ENCODE data around the gene MS4A6A. TPM values are rescaled to one million over a fixed set of nuclear protein-coding genes. Genes with fewer than 3 reads are reported as not detected.
"Not testable (repeated sequence)": the region's sequence is repeated elsewhere in the genome, so short reads cannot be mapped to it uniquely, and the experiment has no call there.

MS4A6A gene
- total RNA-seq, 5 donors from 2014 or later (not counting 1 experiment from before 2014, with no cell fraction given), result 0.32 to 1.5 (median 0.99) TPM

GRCh38 chr11:60211206-60211605 lies 28.3 kb upstream of the MS4A6A start:
- no peaks in the 10 kb centered on the region for H3K36me3 Mint-ChIP-seq
- ChIA-PET POLR2A (no interaction called here), CTCF (no interaction called here)
- H3K27me3 Mint-ChIP-seq, result peaks cover 14 to 15% of the 10 kb centered on the region in 2 donors
- Histone ChIP-seq H3K9me3 (no peaks in the 10 kb centered on the region), H3K27ac (ENCODE audit: low read length) (no peak overlapping the region), H3K36me3 (ENCODE audit: control insufficient read depth in 2 of 2, extremely low read depth in 1 of 2, insufficient read depth in 1 of 2, low read length in 1 of 2) (no peaks in the 10 kb centered on the region), H3K27me3 (replicated peaks in 1 of 2; ENCODE audit: control insufficient read depth in 2 of 2, extremely low read depth in 1 of 2, insufficient read depth in 2 of 2, low read length in 1 of 2) (peaks cover 0 to 4% of the 10 kb centered on the region in 2 experiments), H3K4me3 (ENCODE audit: control insufficient read depth in 1 of 2, extremely low read depth in 1 of 2, low read length in 1 of 2) (no peak overlapping the region), H3K4me1 (ENCODE audit: control insufficient read depth in 1 of 2, extremely low read depth in 1 of 2, insufficient read depth in 2 of 2, low read length in 2 of 2) (no peaks in the 10 kb centered on the region)
- WGBS (ENCODE audit: insufficient coverage), result 100% methylated on average over 4 of the region's 4 CpGs
- DNase-seq (no peak), ATAC-seq (replicated peaks in 1 of 4) (no peak)
- no peak overlapping the region for H3K27ac Mint-ChIP-seq
- no peaks in the 10 kb centered on the region for H3K4me1 Mint-ChIP-seq
- no peaks in the 10 kb centered on the region for H3K9me3 Mint-ChIP-seq
- no peak overlapping the region for H3K4me3 Mint-ChIP-seq

- no peak for DNase-seq
- no peaks in the 10 kb centered on the region for H3K9me3 Mint-ChIP-seq
- no peak overlapping the region for H3K27ac Mint-ChIP-seq
- CTCF ChIA-PET, result no interaction called here
- no peaks in the 10 kb centered on the region for H3K36me3 Mint-ChIP-seq
- Histone ChIP-seq H3K36me3 (ENCODE audit: control insufficient read depth in 2 of 2, extremely low read depth in 1 of 2, insufficient read depth in 1 of 2, low read length in 1 of 2) (no peaks in the 10 kb centered on the region), H3K27me3 (replicated peaks in 1 of 2; ENCODE audit: control insufficient read depth in 2 of 2, extremely low read depth in 1 of 2, insufficient read depth in 2 of 2, low read length in 1 of 2) (peaks cover 0 to 4% of the 10 kb centered on the region in 2 experiments), H3K27ac (ENCODE audit: low read length) (no peak overlapping the region), H3K4me3 (ENCODE audit: control insufficient read depth in 1 of 2, extremely low read depth in 1 of 2, low read length in 1 of 2) (no peak overlapping the region), H3K4me1 (ENCODE audit: control insufficient read depth in 1 of 2, extremely low read depth in 1 of 2, insufficient read depth in 2 of 2, low read length in 2 of 2) (no peaks in the 10 kb centered on the region), H3K9me3 (no peaks in the 10 kb centered on the region)
- no peak for ATAC-seq (replicated peaks in 1 of 4)
- H3K27me3 Mint-ChIP-seq, result peaks cover 14 to 21% of the 10 kb centered on the region in 2 donors
- no peak overlapping the region for H3K4me3 Mint-ChIP-seq
- whole genome bisulfite sequencing (ENCODE audit: insufficient coverage), result no CpG with 5 or more reads among the region's 3 CpGs
- POLR2A ChIA-PET, result no interaction called here
- H3K4me1 Mint-ChIP-seq, result no peaks in the 10 kb centered on the region
Observed at GRCh38 chr11:60209977-60210376, 27.1 kb upstream of the MS4A6A start.

- peaks cover 0 to 3% of the 10 kb centered on the region in 2 experiments for H3K27me3 ChIP-seq (replicated peaks in 1 of 2; ENCODE audit: control insufficient read depth in 2 of 2, extremely low read depth in 1 of 2, insufficient read depth in 2 of 2, low read length in 1 of 2)
- peaks cover 10 to 17% of the 10 kb centered on the region in 2 donors for H3K27me3 Mint-ChIP-seq
- H3K36me3 ChIP-seq (ENCODE audit: control insufficient read depth in 2 of 2, extremely low read depth in 1 of 2, insufficient read depth in 1 of 2, low read length in 1 of 2), result no peaks in the 10 kb centered on the region
- H3K36me3 Mint-ChIP-seq, result no peaks in the 10 kb centered on the region
- H3K4me3 ChIP-seq (ENCODE audit: control insufficient read depth in 1 of 2, extremely low read depth in 1 of 2, low read length in 1 of 2), result no peak overlapping the region
- H3K27ac ChIP-seq (ENCODE audit: low read length), result no peak overlapping the region
- WGBS (ENCODE audit: insufficient coverage), result no CpG with 5 or more reads among the region's 1 CpG
- CTCF ChIA-PET, result no interaction called here
- no peak overlapping the region for H3K27ac Mint-ChIP-seq
- ATAC-seq (replicated peaks in 1 of 4) (no peak), DNase-seq (no peak)
- no peaks in the 10 kb centered on the region for H3K4me1 ChIP-seq (ENCODE audit: control insufficient read depth in 1 of 2, extremely low read depth in 1 of 2, insufficient read depth in 2 of 2, low read length in 2 of 2)
- H3K4me1 Mint-ChIP-seq, result no peaks in the 10 kb centered on the region
- H3K9me3 Mint-ChIP-seq, result no peaks in the 10 kb centered on the region
- no peak overlapping the region for H3K4me3 Mint-ChIP-seq
- POLR2A ChIA-PET, result no interaction called here
- H3K9me3 ChIP-seq, result no peaks in the 10 kb centered on the region
Observed at GRCh38 chr11:60208951-60209350, 26.1 kb upstream of the MS4A6A start.

DNA sequence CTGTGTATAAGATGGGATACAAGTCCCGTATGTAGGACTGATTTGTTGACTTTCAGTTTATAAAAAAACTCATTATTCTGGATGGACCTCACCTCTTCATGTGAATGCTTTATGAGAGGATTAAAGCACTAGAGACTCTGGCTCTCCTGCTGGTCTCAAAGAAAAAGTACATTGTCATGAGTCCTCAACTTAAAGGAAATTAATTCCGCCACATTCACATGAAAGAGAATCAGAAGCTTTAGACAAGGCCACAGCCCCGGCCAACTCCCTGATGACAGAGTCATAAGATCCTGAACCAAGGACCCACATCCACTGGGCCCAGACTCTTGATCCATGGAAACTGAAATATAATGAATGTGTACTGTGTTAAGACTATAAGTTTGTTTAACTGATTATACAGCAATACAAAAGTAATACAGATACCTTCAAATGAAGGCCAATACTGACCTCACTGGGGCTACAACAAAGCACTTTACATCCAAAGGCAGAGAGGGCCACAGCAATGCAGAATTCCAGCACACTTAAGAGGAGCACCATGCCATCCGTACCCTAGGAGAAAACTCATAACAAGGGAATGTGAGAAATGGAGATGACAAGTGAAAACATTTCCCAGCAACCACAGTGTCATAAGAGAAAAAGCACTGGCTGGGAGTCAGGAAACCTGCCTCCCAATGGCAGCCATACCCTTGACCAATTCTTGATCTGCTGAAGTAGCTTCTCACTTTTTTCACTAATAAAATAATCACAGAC lies 25.4 kb upstream of the MS4A6A start:
- H3K27ac Mint-ChIP-seq, result no peak overlapping the region
- Histone ChIP-seq H3K4me3 (ENCODE audit: control insufficient read depth in 1 of 2, extremely low read depth in 1 of 2, low read length in 1 of 2) (no peak overlapping the region), H3K27me3 (replicated peaks in 1 of 2; ENCODE audit: control insufficient read depth in 2 of 2, extremely low read depth in 1 of 2, insufficient read depth in 2 of 2, low read length in 1 of 2) (no peaks in the 10 kb centered on the region), H3K9me3 (no peaks in the 10 kb centered on the region), H3K4me1 (ENCODE audit: control insufficient read depth in 1 of 2, extremely low read depth in 1 of 2, insufficient read depth in 2 of 2, low read length in 2 of 2) (no peaks in the 10 kb centered on the region), H3K36me3 (ENCODE audit: control insufficient read depth in 2 of 2, extremely low read depth in 1 of 2, insufficient read depth in 1 of 2, low read length in 1 of 2) (no peaks in the 10 kb centered on the region), H3K27ac (ENCODE audit: low read length) (no peak overlapping the region)
- no peaks in the 10 kb centered on the region for H3K36me3 Mint-ChIP-seq
- H3K27me3 Mint-ChIP-seq, result peaks cover 10 to 17% of the 10 kb centered on the region in 2 donors
- ChIA-PET POLR2A (no interaction called here), CTCF (no interaction called here)
- H3K9me3 Mint-ChIP-seq, result no peaks in the 10 kb centered on the region
- no peak overlapping the region for H3K4me3 Mint-ChIP-seq
- DNase-seq (no peak), ATAC-seq (replicated peaks in 1 of 4) (no peak)
- WGBS (ENCODE audit: insufficient coverage), result no CpG with 5 or more reads among the region's 4 CpGs
- no peaks in the 10 kb centered on the region for H3K4me1 Mint-ChIP-seq

GRCh38 chr11:60206616-60207015 lies 23.7 kb upstream of the MS4A6A start:
- Mint-ChIP-seq H3K36me3 (no peaks in the 10 kb centered on the region), H3K4me3 (no peak overlapping the region), H3K27me3 (peaks cover 7 to 15% of the 10 kb centered on the region in 2 donors), H3K27ac (no peak overlapping the region), H3K9me3 (peaks cover 0 to 3% (median 3%) of the 10 kb centered on the region in 3 donors), H3K4me1 (no peaks in the 10 kb centered on the region)
- Histone ChIP-seq H3K27ac (ENCODE audit: low read length) (no peak overlapping the region), H3K9me3 (no peaks in the 10 kb centered on the region), H3K36me3 (ENCODE audit: control insufficient read depth in 2 of 2, extremely low read depth in 1 of 2, insufficient read depth in 1 of 2, low read length in 1 of 2) (no peaks in the 10 kb centered on the region), H3K27me3 (replicated peaks in 1 of 2; ENCODE audit: control insufficient read depth in 2 of 2, extremely low read depth in 1 of 2, insufficient read depth in 2 of 2, low read length in 1 of 2) (no peaks in the 10 kb centered on the region), H3K4me3 (ENCODE audit: control insufficient read depth in 1 of 2, extremely low read depth in 1 of 2, low read length in 1 of 2) (no peak overlapping the region), H3K4me1 (ENCODE audit: control insufficient read depth in 1 of 2, extremely low read depth in 1 of 2, insufficient read depth in 2 of 2, low read length in 2 of 2) (no peaks in the 10 kb centered on the region)
- CTCF ChIA-PET, result no interaction called here
- POLR2A ChIA-PET, result no interaction called here
- ATAC-seq (replicated peaks in 1 of 4) (no peak), DNase-seq (no peak)
- WGBS (ENCODE audit: insufficient coverage), result no CpG with 5 or more reads among the region's 1 CpG

- Histone ChIP-seq H3K9me3 (no peaks in the 10 kb centered on the region), H3K27me3 (replicated peaks in 1 of 2; ENCODE audit: control insufficient read depth in 2 of 2, extremely low read depth in 1 of 2, insufficient read depth in 2 of 2, low read length in 1 of 2) (no peaks in the 10 kb centered on the region), H3K36me3 (ENCODE audit: control insufficient read depth in 2 of 2, extremely low read depth in 1 of 2, insufficient read depth in 1 of 2, low read length in 1 of 2) (no peaks in the 10 kb centered on the region), H3K4me3 (ENCODE audit: control insufficient read depth in 1 of 2, extremely low read depth in 1 of 2, low read length in 1 of 2) (no peak overlapping the region), H3K27ac (ENCODE audit: low read length) (no peak overlapping the region), H3K4me1 (ENCODE audit: control insufficient read depth in 1 of 2, extremely low read depth in 1 of 2, insufficient read depth in 2 of 2, low read length in 2 of 2) (no peaks in the 10 kb centered on the region)
- Mint-ChIP-seq H3K9me3 (peaks cover 0 to 3% (median 3%) of the 10 kb centered on the region in 3 donors), H3K4me3 (no peak overlapping the region), H3K36me3 (no peaks in the 10 kb centered on the region), H3K27me3 (peaks cover 6 to 11% of the 10 kb centered on the region in 2 donors), H3K4me1 (no peaks in the 10 kb centered on the region), H3K27ac (no peak overlapping the region)
- ChIA-PET POLR2A (no interaction called here), CTCF (no interaction called here)
- ATAC-seq (replicated peaks in 1 of 4), result no peak
- no peak for DNase-seq
- WGBS (ENCODE audit: insufficient coverage), result no CpG with 5 or more reads among the region's 4 CpGs
Observed at GRCh38 chr11:60204922-60205321, 22.0 kb upstream of the MS4A6A start.

- H3K9me3 ChIP-seq; CTCF ChIA-PET; ATAC-seq (replicated peaks in 1 of 4); POLR2A ChIA-PET; H3K27me3 ChIP-seq (replicated peaks in 1 of 2; ENCODE audit: control insufficient read depth in 2 of 2, extremely low read depth in 1 of 2, insufficient read depth in 2 of 2, low read length in 1 of 2); H3K4me3 ChIP-seq (ENCODE audit: control insufficient read depth in 1 of 2, extremely low read depth in 1 of 2, low read length in 1 of 2); H3K36me3 ChIP-seq (ENCODE audit: control insufficient read depth in 2 of 2, extremely low read depth in 1 of 2, insufficient read depth in 1 of 2, low read length in 1 of 2); H3K9me3 Mint-ChIP-seq; DNase-seq; H3K27ac ChIP-seq (ENCODE audit: low read length); H3K27ac Mint-ChIP-seq; H3K4me1 ChIP-seq (ENCODE audit: control insufficient read depth in 1 of 2, extremely low read depth in 1 of 2, insufficient read depth in 2 of 2, low read length in 2 of 2); H3K36me3 Mint-ChIP-seq; H3K4me1 Mint-ChIP-seq; H3K4me3 Mint-ChIP-seq: not testable (repeated sequence)
- peaks cover 8 to 15% of the 10 kb centered on the region in 2 donors for H3K27me3 Mint-ChIP-seq
- WGBS (ENCODE audit: insufficient coverage), result 95% methylated on average over 8 of the region's 26 CpGs
Observed at GRCh38 chr11:60201334-60201733, 18.5 kb upstream of the MS4A6A start.

Data from T-cell (primary cell).